Activated CD4-positive, alpha-beta T cell treated with anti-CD3 and anti-CD28 coated beads, Interleukin-2, Interleukin-4, amounts not matched to agents 100 ng/mL and 50 ng/mL, durations not matched to agents 16 hours and 8 hours (primary cell): ENCODE results near the gene COLEC12.
"Not testable (repeated sequence)": the region's sequence is repeated elsewhere in the genome, so short reads cannot be mapped to it uniquely, and the experiment has no call there.

Experiments
- DNase-seq: peaks from one replicate; pipeline ENCODE4 v3.0.0-alpha.2; 2020; ENCODE audit warnings: low spot score

The COLEC12 gene

DNA sequence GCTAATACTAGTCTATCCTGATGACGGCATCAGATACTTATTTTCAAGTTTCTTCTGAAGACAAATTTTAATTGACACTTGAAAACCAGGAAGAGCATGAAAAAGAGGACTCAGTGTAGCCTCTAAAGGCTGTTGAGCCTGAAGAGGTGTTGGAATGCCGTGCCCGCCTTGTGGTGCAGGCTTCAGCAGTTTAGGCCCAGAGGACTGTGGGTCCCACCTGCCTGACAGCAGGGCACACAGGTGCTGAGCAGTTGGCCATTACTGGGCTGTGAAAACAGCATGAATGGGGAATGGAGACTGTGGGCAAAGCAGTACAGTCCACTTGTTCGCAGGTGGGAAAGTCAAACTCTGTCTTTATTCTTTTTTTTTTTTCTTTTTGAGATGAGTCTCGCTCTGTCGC, 182.9 kb downstream of the COLEC12 start:
- no peak for DNase-seq

- no peak for DNase-seq
Observed at GRCh38 chr18:316393-316792, 184.1 kb downstream of the COLEC12 start.

DNA sequence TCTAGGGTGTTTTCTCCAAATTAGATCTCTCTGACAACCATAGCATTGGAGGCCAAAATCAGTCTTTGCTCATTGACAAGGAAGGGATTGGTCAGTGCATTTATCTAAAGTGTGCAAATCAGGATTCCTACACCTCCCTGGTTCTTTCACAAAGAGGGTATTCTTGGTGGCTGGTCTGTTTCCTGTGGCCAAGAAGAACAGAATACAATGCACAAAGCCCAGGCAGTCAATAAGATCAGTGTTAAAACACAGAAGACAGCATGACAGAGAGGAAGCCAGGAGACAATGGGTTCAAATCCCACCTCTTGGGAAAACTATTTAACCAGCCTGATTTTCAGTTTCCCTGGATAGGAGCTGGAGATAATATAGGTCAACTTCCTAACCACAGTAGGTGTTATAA, 186.6 kb downstream of the COLEC12 start:
- no peak for DNase-seq

DNA sequence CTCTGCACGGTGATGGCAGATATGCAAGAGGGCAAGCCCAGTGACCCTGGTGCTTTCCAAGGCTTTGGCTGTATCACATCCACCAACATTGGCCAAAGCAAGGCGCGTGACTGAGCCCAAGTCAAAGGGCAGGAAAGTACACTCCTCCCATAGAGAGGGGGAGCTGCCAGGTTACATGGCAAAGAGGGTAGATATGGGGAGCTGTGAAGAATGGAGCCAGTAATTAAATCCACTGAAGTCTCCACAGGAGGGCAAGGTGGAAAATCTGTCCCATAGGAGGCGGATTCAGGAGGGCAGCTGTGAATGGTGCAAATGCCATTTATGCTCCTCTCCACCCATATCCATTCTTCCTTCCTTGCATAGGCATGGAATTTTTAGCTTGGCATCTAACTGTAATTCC, 188.1 kb downstream of the COLEC12 start:
- no peak for DNase-seq

DNA sequence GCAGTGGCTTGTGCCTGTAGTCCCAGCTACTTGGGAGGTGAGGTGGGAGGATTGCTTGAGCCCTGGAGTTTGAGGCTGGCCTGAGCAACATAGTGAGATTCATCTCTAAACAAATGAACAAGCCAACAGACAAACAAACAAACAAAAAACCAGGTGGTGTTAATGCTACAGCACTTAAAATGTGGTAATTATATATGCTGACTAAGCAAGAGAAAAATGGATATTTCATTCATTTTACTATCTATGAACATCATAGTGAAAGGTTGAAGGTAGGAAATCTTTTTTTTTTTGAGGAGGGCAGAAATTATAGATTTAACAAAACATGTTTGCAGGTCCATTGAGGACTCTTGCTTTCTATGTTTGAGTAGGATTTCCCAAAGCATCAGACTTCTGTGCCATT, 190.5 kb downstream of the COLEC12 start:
- DNase-seq = no peak

GRCh38 chr18:308086-308485, 192.4 kb downstream of the COLEC12 start:
- DNase-seq = not testable (repeated sequence)

GRCh38 chr18:306608-307255, 193.8 kb downstream of the COLEC12 start:
- DNase-seq = no peak

- DNase-seq = no peak
Observed at GRCh38 chr18:305003-305501, 195.4 kb downstream of the COLEC12 start.

DNA sequence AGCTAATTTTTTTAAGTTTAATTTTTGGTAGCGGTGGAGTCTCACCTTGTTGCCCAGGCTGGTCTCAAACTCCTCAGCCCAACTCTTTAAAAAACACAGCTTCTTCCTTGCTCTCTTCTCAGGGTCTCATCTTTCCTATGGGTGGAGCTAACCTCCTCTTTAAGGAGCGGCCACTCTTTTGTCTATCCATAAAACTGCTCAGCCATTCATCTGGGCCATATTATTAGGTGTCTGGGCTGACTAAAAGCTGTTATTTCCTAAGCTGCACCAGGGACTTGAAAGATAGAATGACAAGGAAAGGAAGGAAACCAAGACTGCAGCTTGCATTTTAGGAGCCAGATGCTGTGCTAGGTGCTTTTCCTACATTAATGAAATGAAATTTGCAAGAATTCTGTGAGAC, 196.9 kb downstream of the COLEC12 start:
- DNase-seq = no peak

DNA sequence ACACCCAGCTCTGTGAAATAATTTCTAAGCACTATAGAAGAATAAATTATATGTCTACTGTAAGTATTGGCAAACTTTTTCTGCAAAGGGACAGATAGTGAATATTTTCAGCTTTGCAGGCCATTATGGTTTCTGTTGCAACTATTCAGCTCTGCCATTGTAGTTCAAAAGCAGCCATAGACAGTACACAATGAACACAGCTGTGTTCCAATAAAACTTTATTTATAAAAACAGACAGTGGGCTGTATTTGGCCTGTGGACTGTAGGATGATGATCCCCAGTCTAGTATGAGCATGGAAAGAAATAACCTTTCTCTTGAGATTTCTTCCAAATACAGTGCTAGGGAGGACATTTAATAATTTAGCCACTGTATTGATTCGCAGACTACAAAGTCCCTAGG, 197.5 kb downstream of the COLEC12 start:
- no peak for DNase-seq

DNA sequence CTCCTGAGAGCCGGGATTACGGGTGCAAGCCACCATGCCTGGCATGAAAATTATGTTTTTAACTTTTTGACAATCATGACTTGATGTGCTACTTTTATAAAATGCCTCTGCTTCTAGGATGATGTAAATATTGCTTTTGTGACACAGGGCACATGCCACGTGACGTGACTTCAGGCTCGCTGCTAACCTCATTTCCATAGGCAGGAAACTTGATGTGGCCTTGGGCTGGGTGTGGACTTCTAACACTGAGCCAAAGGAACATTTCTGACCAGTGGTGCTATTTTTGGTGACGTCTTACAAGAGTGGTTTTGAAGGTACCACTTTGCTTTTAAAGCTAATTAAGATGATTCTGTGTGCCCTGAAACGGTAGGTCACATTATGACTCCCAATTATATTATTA, 198.4 kb downstream of the COLEC12 start:
- no peak for DNase-seq

DNA sequence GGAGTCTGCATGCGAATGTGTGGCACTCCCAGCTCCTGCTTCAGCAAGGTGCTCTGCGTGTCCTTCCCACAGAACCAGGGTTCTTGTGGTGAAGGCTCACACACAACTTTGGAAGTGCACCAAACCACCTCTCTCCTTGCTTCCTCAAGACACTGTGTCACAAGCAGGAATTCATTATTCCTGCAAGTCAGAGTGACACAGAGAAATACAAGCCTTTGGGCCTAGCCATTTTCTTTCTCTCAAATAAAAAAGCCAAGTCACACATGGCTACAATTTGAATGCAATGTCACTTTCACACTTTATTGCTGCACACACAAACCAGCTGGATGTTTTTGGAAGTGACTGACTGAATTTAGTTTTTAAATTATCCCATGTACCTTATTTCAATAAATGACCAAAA, 202.6 kb downstream of the COLEC12 start:
- no peak for DNase-seq

GRCh38 chr18:295756-296490, 204.6 kb downstream of the COLEC12 start:
- no peak for DNase-seq

DNA sequence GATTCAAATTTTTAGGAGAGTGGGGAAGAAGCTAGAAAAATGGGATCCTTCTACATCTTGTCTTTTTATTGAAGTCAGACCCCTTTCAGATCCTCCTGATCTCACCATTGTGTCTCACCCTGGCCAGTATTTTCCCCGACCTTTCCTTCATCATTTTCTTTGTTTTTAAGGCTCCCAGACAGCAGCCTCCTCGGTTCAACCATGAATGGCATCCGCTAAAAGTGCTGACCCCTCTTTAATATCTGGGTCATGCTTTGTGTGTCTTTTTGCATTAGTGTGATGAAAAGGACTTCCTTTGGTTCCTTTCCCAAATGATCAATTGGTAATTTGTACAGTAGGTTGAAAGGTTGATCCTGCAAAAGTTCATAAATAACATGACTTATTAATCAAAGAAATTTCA, 205.9 kb downstream of the COLEC12 start:
- DNase-seq = no peak

- no peak for DNase-seq
Observed at GRCh38 chr18:293536-293935, 207.0 kb downstream of the COLEC12 start.

- DNase-seq = no peak
Observed at GRCh38 chr18:292271-292670, 208.2 kb downstream of the COLEC12 start.

DNA sequence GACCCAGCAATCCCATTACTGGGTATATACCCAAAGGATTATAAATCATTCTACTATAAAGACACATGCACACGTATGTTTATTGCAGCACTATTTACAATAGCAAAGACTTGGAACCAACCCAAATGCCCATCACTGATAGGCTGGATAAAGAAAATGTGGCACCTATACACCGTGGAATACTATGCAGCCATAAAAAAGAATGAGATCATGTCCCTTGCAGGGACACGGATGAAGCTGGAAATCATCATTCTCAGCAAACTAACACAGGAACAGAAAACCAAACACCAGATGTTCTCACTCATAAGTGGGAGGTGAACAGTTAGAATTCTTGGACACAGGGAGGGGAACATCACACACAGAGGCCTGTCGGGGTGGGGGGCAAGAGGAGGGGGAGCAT, 210.5 kb downstream of the COLEC12 start:
- not testable (repeated sequence) for DNase-seq

DNA sequence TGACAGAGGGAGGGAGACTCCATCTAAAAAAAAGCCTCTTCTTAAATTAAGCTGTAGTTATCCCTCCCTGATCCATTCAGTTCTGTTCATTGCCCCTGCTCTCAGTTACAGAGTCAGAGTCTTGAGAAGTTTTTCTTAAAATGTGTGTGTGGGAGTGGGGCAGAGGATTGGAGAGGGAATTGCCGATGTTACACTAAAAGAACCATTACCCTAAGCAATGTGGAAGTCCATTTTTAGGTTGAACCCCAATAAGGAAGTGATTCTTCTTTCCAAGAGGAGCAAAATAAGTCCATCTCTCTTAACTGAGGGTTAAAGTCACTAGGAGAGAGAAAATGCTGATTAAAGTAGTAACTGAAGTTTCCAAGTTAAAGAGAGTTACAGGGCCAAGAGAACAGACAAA, 211.5 kb downstream of the COLEC12 start:
- DNase-seq = no peak

GRCh38 chr18:286515-287310, 213.8 kb downstream of the COLEC12 start:
- no peak for DNase-seq

DNA sequence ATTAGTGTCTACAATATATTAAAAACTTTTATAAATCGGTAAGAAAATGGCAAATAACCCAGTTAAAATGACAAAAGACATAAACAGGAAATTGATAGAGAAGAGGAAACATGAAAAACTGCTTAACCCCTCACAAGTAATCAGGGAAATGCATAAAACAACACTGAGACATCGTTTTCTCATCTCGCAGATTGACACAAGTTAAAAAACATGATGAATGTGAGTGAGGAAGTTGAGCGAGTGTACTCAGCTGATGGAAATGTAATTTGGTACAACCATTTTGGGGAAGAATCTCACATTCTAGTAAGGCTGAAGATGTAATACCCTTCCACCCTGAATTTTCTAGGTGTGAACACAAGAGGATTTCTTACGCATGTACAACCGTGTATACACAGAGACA, 214.7 kb downstream of the COLEC12 start:
- no peak for DNase-seq

- no peak for DNase-seq
Observed at GRCh38 chr18:275486-275885, 225.0 kb downstream of the COLEC12 start.

DNA sequence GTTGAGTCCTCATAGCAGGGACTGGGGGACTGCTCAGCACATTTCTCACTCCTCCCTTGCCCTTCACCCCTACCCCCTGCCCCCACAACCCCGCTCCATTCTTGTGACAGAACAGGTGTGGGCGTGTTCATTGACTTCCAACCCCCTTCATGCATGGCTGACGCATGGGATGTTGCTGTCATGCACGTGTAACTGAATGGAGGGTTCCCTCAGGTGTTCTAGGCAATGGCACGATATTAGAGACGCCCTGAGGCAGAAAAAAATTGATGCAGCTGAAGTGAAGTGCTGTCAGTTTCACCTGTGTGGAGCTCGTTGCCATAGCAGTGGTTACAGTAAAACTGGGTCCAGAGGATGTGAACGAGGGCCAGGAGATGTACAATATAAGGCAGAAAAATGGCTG, 226.2 kb downstream of the COLEC12 start:
- no peak for DNase-seq

DNA sequence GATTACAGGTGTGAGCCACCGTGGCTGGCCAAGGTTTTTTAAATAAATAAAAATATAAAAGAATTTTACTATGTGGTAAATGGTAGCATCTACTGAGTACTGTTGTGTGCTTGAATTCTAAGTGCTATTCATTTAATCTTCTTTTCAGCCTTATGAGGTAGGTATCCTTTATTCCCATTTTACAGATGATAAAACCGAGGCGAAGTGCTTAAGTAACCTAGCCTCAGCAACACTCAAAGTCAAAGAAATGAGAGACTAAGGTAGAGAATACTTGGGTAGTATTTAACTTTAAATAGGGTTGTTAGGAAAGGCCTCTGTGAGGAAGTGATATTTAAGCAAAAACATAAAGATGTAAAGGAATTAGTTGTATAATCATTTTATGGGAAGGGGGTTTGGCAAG, 227.0 kb downstream of the COLEC12 start:
- no peak for DNase-seq
